HG02642 (cell line): ENCODE results near the gene COX20.
"Not testable (repeated sequence)": the region's sequence is repeated elsewhere in the genome, so short reads cannot be mapped to it uniquely, and the experiment has no call there.

Experiments used
- ATAC-seq: cut with Tn5 transposase; IDR thresholded peaks from one replicate; pipeline ENCODE4 v1.9.1; 2021; ENCODE audit warnings: mild to moderate bottlenecking; ENCODE audit not compliant: unreplicated experiment, poor library complexity

Gene COX20, protein sequence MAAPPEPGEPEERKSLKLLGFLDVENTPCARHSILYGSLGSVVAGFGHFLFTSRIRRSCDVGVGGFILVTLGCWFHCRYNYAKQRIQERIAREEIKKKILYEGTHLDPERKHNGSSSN

DNA sequence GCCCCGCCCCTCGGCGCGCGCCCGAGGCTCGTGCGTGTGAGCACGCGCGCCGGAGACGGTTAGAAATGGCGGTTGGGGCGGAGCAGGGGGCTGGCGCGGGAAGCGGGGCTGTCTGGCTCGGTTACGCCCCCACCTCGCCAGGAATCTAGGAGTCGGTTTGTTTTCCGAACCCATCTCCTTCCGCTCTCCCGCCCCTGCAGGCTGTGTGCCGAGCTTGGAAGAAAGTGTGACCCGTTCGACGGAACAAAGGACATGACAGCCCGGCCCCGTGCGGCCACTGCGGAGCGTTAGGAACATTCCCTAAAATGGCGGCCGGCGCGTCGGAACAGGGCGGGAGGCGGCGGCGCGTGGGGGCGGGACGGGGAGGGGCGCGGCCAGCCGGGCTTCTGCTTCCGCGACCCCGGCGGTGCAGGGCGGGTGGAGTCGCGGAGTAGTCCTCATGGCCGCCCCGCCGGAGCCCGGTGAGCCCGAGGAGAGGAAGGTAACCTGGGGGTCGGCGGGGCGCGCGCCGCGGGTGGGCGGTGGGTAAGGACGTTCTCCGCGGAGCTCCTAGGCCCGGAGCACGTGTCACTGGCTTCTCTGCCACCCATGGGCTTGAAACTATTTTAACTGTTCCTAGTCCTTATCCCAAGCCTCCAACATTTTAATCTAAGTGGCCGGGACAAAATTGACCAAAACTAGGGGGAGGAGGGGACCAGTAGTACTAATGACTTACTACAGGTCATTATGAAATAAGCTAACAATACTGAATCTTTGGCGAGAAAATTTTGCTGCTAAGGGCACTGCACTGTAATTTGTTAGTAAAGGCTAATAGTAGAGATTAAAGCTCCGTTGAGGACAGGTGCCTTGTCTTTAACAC, at the start of gene COX20:
Gene COX20 (plus strand): TSS at position 383 of the 859 bp plus-strand sequence. CDS start 57 bp downstream, at position 440.
- ATAC-seq: peak; percentile 75

DNA sequence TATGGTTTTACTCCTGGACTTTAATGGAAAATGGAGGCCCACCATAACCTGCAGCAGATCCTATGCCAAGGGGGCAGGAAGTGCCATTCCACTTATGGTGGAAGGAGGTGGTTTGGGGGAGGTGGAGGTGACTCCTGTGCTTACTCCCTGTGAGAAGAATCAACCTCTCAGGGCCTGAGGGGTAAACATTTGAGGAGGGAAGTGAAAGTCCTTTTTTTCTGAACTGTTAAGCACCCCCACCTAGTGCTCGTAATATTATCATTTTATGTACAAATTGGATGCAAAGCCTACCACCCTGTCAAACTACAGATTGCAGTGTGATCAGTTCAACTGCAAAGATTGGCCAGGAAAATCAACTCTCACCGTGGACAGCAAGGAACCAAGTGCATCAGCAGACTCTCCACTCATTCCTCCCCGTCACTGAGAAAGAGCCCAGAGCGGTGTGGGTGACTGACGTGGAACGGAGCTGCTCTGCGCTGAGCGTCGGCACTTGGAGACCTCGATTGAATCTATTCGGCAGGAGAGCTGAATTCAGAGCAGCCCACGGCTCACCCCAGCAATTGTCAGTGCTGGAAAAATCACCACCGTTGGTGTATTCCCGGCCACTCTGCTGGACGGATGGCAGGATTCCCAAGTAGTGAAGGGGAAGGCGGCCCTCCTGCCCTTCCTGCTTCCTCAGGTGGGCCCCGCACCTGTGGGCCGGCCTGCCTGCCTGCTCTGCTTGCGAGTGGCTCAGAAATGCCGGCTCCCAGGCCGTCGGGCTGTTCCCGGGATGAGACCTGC, 46.8 kb upstream of the COX20 start:
- no peak for ATAC-seq

DNA sequence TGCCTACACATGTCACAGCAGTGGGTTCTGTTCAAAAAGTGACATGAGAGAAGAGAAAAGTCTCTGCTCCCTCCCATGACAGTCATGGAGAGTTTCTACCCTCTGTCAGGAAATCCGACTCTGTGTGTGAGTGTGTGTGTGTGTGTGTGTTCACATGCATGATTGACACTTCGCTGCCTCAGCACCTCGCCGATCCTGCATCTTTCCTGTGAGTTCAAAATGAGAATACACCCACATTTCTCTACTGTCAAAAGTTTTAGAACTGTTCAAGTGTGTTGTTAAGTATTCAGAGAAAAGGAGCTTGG, 46.2 kb upstream of the COX20 start:
- no peak for ATAC-seq

DNA sequence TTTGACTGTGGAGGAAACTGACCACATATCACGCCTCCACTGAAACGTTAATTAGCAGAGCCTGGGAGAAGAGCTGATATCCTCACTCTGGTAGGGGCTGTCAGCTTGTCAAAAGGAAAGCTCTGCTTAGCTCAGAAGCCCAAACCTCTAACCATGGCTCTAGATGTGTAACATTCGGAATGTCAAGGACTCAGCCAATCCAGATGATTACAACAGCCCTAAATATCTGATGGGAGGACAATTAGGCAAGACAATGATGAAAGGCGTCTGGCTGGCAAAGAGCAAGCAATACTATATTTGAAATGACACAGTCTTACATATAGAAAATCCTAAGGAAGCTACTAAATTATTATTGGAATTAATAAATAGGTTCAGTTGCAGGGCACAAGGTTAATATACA, 45.7 kb upstream of the COX20 start:
- ATAC-seq: no peak

DNA sequence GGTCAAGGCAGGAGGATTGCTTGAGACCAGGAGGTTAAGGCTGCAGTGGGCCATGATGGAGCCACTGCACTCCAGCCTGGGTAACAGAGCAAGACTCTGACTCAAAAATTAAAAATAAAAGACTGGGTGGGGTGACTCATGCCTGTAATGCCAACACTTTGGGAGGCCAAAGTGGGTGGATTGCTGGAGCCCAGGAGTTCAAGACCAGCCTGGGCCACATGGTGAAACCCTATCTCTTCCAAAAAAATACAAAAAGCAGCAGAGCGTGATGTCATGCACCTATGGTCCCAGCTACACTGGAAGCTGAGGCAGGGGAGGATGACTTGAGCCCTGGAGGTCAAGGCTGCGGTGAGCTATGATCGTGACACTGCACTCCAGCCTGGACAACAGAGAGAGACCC, 44.4 kb upstream of the COX20 start:
- no peak for ATAC-seq

DNA sequence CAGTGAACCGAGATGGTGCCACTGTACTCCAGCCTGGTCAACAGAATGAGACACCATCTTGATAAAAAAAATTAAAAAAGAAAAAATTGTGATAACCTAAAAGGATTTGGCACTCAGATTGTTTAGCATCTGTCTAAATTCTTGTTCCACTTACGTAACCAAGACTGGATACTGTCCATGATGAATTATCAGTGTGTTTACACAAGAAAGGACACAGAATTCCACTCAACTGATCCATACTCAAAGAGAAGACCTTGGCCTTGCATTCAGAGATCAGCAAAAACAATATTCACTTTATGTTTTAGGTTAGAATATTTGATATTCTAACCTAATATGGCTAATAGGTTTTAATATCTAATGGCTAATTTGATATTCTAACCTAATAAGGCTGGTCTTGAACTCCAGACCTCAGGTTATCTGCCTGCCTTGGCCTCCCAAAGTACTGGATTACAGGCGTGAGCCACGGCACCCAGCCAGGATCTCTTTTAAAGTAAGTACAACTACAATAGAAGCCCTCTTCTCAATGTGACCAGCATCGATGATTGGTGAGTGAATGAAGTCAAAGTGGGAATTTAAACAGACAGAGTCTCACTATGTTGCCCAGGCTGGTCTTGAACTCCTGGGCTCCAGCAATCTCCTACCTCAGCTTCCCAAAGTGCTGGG, 43.1 kb upstream of the COX20 start:
- no peak for ATAC-seq

DNA sequence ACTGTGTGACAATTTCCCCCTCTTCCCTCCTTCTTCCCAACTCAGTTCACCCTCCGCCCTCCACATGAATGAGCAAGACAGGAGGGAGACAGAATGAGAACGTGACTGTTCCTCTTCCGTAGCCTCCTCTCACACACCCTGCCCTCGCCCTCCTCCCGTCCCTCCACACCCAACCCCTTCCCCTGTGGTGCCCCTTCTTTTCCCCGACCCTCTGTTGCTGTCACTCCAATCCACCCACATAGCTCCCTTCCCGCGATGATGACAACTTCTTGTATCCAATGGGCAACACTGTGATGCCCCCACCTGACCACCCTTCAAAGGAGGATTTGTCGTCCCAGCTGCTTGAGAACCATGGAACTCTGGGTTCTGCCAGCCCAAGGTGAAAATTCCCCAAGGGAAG, 41.4 kb upstream of the COX20 start:
- ATAC-seq: no peak

DNA sequence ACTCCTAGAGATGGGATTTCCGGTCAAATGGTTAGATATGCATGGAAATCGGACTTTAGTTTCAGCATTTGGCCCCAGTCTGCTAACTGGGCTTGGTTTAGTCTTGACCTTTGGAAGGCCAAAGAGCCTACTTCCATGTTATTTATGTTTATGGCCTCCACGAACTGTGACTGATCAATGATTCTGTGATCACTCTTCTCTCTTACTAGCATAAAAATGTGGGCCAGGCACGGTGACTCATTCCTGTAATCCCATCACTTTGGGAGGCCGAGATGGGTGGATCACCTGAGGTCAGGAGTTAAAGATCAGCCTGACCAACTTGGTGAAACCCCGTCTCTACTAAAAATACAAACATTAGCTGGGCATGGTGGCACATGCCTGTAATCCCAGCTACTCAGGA, 40.9 kb upstream of the COX20 start:
- ATAC-seq: not testable (repeated sequence)

DNA sequence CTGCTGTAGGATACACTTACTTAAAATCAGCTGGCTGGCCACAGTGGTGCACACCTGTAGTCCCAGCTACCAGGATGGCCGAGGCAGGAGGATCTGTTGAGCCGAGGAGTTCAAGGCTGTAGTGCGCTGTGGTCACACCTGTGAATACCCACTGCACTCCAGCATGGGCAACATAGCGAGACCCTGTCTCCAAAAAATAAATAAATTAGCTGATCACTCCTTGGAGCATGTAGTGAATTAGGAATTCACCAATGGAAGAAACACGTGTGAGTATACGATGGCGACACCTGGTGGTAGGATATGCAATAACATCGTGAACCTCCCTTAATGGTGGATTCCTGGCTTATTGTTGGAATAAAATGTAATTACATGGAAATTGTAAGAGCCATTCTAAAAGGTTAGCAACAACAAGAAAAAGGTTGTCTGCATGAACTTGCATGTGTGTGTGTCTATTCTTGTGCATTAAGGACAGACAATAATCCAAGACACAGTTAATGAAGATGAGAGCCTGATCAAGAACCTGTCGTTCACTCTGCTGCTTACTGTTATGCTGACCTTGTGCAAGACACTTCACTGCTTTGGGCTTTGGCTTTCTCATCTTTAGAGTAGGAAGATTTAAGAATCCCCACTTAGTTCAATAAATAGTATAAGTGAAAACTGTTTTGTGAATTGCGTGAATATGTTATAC, 38.6 kb upstream of the COX20 start:
- no peak for ATAC-seq

DNA sequence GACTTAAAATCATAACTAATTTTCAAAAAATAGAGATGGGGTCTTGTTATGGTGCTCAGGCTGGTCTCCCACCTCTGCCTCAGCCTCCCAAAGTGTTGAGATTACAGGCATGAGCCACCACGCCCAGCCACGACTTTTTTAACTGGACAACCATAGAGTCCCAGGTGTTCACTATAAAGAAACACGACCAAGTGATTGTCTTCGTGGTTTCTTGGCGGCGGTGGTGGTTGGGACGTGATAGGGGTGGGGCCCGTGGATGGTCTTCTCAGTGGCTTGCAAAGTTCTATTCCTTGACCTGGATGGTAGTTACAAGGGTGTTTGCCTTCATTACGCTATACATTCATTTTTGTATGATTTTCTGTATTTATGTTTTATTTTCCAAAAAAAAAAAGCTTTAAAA, 34.6 kb upstream of the COX20 start:
- no peak for ATAC-seq

DNA sequence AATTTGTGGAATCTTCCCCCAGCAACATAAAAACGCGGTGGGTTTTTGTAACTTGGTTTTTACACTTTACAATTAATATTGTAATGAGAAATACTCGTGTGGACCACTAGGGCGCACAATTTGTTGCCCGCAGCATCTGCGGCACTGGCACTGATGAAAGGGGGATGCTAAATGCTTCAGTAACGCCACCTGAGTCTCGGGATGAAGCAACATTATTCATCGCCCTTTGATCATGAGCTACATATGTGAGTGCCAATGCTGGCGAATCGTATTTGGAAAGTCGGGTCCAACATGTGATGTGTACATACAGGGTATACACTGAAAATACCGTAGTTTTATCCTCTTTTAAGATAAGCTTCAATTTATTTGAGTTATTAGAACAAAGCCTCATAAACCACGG, 34.2 kb upstream of the COX20 start:
- peak; percentile 80 for ATAC-seq

DNA sequence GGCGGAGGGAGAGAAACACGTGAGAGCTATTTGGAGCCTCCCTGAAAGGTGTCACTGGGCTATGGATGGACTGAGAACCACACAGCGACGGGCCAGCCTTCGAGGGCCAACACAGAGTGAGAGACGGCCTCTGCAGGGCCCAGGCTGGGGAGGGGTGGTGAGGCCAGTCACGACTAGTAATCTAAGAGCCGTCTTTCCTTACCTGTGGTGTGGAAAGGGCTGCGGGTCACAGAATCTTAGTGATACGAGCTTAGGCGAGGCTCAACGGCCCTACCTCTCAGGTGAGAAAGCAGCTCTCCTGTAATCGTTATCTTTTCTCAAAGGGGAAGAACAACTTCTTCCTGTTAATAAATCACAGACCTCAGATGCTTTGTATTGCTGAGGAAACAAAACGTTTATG, 33.4 kb upstream of the COX20 start:
- no peak for ATAC-seq

DNA sequence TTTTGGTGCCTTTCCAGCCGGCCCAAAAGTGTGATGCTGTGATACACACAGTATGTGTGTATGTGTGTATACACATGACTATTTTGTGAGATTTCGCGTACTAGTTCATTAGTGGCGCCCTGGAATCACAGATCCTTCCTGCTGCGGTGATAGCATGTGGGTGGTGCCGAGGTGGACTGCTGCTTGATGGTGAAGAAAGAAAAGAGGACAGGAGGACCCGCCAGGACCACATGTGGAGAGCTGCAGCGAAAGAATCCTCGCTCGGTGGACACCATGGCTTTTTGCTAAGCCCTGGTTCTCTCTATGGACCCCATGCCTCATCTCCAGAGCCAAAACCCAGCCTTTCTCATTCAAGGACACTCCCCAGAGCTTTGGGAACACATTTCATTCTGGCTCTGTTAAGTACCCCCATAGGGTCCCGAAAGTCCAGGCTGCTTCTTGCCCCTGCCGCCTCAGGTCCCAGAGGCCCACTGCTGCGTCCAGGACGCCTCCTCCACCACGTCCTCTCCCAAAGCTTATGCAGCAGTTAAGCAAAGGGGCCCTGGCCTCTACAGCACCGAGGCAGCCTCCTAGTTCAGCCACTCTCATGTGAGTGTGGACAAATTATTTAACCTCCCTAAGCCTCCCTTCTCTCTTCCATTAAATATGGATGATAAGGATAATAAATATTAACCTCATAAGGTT, 32.8 kb upstream of the COX20 start:
- ATAC-seq: no peak

DNA sequence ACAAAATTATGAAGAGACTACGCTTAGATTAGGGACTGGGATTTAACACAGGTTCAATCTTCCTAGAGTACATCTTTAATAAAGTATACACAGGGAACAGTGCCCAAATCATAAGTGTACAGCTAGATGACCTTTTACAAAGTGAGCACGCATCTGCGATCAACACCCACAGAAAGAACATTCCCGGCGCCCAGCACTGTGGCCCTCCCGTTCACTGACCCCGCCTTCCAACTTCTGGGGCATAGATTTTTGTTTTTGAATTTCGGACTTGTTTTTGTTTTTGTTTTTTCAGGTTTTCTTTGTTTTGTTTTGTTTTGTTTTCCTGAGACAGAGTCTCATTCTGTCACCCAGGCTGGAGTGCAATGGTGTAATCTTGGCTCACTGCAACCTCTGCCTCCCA, 30.6 kb upstream of the COX20 start:
- ATAC-seq: no peak

DNA sequence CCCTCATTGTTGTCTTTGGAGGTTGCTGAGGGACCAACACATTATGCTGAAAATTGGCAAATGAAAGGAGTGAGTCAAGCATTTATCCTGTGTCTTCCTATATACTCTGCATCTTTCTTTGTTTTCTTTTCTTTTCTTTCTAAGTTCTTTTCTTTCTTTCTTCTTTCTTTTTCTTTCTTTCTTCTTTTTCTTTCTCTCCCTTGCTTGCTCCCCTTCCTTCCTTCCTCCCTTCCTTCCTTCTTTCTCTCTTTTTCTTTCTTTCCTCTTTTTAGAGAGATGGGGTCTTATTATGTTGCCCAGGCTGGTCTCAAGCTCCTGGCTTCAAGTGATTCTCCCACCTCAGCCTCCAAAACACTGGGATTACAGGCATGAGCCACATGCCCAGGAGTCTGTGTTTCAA, 28.3 kb upstream of the COX20 start:
- no peak for ATAC-seq

DNA sequence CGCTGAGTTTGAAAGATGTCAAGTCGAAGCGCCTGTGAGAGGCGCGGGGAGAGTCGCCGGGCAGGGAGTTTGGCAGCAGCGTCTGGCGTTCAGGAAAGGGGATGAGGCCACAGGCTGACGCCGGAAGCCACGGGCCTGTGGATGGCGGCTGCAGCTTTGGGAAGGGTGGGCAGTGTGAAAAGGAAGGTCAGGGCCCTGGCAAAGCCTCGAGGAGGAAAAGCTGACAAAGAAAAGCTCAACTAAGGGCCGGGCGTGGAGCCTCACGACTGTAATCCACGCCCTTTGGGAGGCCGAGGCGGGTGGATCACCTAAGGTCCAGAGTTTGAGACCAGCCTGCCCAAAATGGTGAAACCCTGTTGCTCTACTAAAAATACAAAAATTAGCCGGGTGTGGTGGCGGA, 25.2 kb upstream of the COX20 start:
- no peak for ATAC-seq

DNA sequence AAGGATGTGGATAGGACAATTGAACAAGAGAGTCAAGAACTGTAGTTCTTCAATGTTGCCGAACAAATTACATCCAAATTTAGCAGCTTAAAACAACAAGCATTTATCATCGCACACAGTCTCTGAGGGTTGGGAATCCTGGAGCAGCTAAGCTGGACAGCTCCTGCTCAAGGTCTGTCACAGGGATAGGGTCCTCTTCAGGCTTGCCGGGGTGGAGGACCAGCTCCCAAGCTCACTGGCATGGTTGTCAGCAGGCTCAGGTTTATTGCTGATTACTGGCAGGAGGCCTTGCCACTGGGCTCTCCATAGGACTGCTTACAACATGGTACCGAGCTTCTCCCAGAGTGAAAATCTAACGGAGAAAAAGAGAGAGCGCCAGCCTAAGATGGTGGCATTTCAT, 22.1 kb upstream of the COX20 start:
- no peak for ATAC-seq

DNA sequence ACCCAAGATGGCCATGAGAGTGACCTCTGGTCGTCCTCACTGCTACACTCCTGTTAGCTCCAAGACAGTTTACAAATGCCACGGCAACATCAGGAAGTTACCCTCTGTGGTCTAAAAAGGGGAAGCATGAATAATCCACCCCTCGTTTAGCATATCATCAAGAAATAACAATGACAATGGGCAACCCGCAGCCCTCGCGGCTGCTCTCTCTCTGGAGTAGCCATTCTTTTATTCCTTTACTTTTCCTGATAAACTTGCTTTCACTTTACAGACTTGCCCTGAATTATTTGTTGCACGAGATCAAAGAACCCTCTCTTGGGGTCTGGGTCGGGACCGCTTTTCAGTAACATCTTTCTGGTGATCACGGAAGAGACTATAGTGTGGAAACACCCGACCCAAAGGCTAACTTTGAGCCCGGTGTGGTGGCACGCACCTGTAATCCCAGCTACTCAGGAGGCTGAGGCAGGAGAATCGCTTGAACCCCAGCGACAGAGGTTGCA, 19.8 kb upstream of the COX20 start:
- ATAC-seq: peak; percentile 35

DNA sequence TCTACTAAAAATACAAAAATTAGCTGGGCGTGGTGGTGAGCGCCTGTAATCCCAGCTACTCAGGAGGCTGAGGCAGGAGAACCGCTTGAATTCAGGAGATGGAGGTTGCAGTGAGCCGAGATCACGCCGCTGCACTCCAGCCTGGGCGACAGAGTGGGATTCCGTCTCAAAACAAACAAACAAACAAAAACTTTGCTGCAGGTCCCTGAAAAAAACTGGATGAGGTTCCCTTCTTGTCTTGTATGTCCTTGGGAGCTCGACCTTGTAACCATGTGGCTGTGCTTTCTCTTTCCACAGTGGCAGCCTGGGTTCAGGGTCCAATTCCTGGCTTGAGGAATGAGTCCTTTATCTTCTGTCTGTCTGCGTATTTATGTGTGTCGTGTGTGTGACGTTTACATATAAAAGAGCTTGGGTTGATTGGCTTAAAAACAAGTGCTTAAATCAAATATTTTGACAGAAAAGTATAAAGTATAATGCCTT, 18.0 kb upstream of the COX20 start:
- ATAC-seq: no peak

DNA sequence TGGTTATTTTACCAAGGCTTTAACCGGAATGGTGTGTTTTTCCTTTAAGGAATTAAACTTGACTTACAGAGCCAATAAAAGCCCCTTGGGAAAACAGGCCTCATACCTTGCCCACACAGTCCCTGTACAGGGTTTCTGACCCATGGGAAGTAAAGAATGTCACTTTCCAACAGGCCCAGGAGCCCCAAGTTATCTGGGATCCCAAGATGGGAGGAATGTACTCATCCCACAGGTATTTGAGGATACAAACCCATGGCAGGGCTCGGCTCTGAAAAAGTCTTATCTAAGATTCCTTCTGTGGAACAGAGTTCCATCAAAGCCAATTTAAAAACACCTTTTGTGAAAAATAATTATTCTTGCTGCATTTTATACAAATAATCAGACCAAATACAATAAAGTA, 15.3 kb upstream of the COX20 start:
- ATAC-seq: no peak
